Mesenchymal stem cell (in vitro differentiated cells and primary cell): Measurements from ENCODE around the gene MBP.
A peak's percentile ranks its signal among the peaks of the same experiment; 100 is the strongest.

Source experiments
- DNase-seq: peaks from one replicate; pipeline ENCODE4 v3.0.0-alpha.2; 2013
- H2AFZ ChIP-seq: one replicate; pipeline ENCODE4 v1.6.1; 2013; ENCODE audit warnings: low read depth, mild to moderate bottlenecking, control low read depth, inconsistent platforms, low read length, moderate library complexity
- H2AK5ac ChIP-seq: 2 replicates; pipeline ENCODE4 v1.6.1; 2013; ENCODE audit warnings: low read length, moderate library complexity, mild to moderate bottlenecking, inconsistent platforms; ENCODE audit not compliant: severe bottlenecking
- H2BK120ac ChIP-seq: one replicate; pipeline ENCODE4 v1.6.1; 2013; ENCODE audit warnings: low read depth, mild to moderate bottlenecking, inconsistent platforms, low read length, moderate library complexity
- H2BK12ac ChIP-seq, 2 experiments: one replicate each; pipeline ENCODE4 v1.6.1; 2013; ENCODE audit warnings: inconsistent platforms in 2 of 2, low read length in 2 of 2, mild to moderate bottlenecking in 2 of 2, moderate library complexity in 2 of 2, control low read depth in 1 of 2
- H2BK15ac ChIP-seq: one replicate; pipeline ENCODE4 v1.6.1; 2013; ENCODE audit warnings: mild to moderate bottlenecking, low read depth, inconsistent platforms; ENCODE audit not compliant: poor library complexity, severe bottlenecking
- H2BK5ac ChIP-seq: 2 replicates; pipeline ENCODE4 v1.6.1; 2013; ENCODE audit warnings: low read depth, mild to moderate bottlenecking, low read length, control low read depth, inconsistent platforms; ENCODE audit not compliant: poor library complexity, severe bottlenecking
- H3K14ac ChIP-seq, 2 experiments: one replicate each; pipeline ENCODE4 v1.6.1; 2013; ENCODE audit warnings: inconsistent platforms in 2 of 2, low read length in 2 of 2, control low read depth in 1 of 2, mild to moderate bottlenecking in 1 of 2, moderate library complexity in 1 of 2
- H3K18ac ChIP-seq, 2 experiments: one replicate each; pipeline ENCODE4 v1.6.1; 2013; ENCODE audit warnings: inconsistent platforms in 2 of 2, low read length in 2 of 2, control low read depth in 1 of 2, low read depth in 1 of 2, mild to moderate bottlenecking in 1 of 2
- H3K23ac ChIP-seq, 2 experiments: one replicate each; pipeline ENCODE4 v1.6.1; 2013; ENCODE audit warnings: inconsistent platforms in 2 of 2, low read length in 2 of 2, mild to moderate bottlenecking in 2 of 2, moderate library complexity in 2 of 2, control low read depth in 1 of 2
- H3K27ac ChIP-seq: 2 replicates; pipeline ENCODE4 v1.5.1; 2013; ENCODE audit warnings: mild to moderate bottlenecking, moderate library complexity, low read length, control low read depth, inconsistent platforms; ENCODE audit not compliant: poor library complexity, severe bottlenecking
- H3K27me3 ChIP-seq, 2 experiments: 2 replicates each; pipeline versions ENCODE4 v1.6.1 to v1.7.0; 2013; ENCODE audit warnings: low read length in 2 of 2, mild to moderate bottlenecking in 2 of 2, moderate library complexity in 2 of 2, control low read depth in 1 of 2, inconsistent platforms in 1 of 2; ENCODE audit not compliant: control insufficient read depth in 1 of 2, insufficient read depth in 1 of 2
- H3K36me3 ChIP-seq, 2 experiments: 2 replicates each; pipeline versions ENCODE4 v1.6.1 to v1.7.0; 2013; ENCODE audit warnings: low read length in 2 of 2, control low read depth in 1 of 2, inconsistent platforms in 1 of 2, low read depth in 1 of 2, mild to moderate bottlenecking in 1 of 2; ENCODE audit not compliant: insufficient read depth in 2 of 2, control insufficient read depth in 1 of 2
- H3K4ac ChIP-seq, 2 experiments: one replicate each; pipeline ENCODE4 v1.6.1; 2013; ENCODE audit warnings: inconsistent platforms in 2 of 2, low read length in 2 of 2, mild to moderate bottlenecking in 2 of 2, moderate library complexity in 2 of 2, control low read depth in 1 of 2, low read depth in 1 of 2
- H3K4me1 ChIP-seq: 2 replicates; pipeline ENCODE4 v1.6.1; 2013; ENCODE audit warnings: low read depth, low read length, control low read depth; ENCODE audit not compliant: control insufficient read depth, insufficient read depth
- H3K4me2 ChIP-seq: 2 replicates; pipeline ENCODE4 v1.6.1; 2013; ENCODE audit warnings: low read length, mild to moderate bottlenecking, inconsistent platforms; ENCODE audit not compliant: poor library complexity, severe bottlenecking
- H3K4me3 ChIP-seq, 2 experiments: 2 replicates each; pipeline versions ENCODE4 v1.5.1 to v1.7.0; 2013; ENCODE audit warnings: low read length in 2 of 2, mild to moderate bottlenecking in 2 of 2, control low read depth in 1 of 2, low read depth in 1 of 2; ENCODE audit not compliant: insufficient read depth in 1 of 2
- H3K79me1 ChIP-seq: replicated peaks from 2 replicates; pipeline ENCODE4 v1.6.1; 2013; ENCODE audit warnings: mild to moderate bottlenecking, control low read depth, low read length, inconsistent platforms; ENCODE audit not compliant: poor library complexity, severe bottlenecking
- H3K9ac ChIP-seq: 2 replicates; pipeline ENCODE4 v1.7.0; 2013; ENCODE audit warnings: mild to moderate bottlenecking, low read length, moderate library complexity
- H3K9me3 ChIP-seq: 2 replicates; pipeline ENCODE4 v1.7.0; 2013; ENCODE audit warnings: mild to moderate bottlenecking, low read length; ENCODE audit not compliant: control insufficient read depth
- H4K8ac ChIP-seq: one replicate; pipeline ENCODE4 v1.6.1; 2013; ENCODE audit warnings: inconsistent platforms, mild to moderate bottlenecking, low read length, moderate library complexity
- H4K91ac ChIP-seq: one replicate; pipeline ENCODE4 v1.6.1; 2013; ENCODE audit warnings: mild to moderate bottlenecking, low read length, inconsistent platforms
- WGBS: methylation state at CpG from one replicate; pipeline ENCODE4 v1.1.7; 2013; ENCODE audit warnings: mixed read lengths; 5-methylcytosine and 5-hydroxymethylcytosine counted together

The MBP gene

DNA sequence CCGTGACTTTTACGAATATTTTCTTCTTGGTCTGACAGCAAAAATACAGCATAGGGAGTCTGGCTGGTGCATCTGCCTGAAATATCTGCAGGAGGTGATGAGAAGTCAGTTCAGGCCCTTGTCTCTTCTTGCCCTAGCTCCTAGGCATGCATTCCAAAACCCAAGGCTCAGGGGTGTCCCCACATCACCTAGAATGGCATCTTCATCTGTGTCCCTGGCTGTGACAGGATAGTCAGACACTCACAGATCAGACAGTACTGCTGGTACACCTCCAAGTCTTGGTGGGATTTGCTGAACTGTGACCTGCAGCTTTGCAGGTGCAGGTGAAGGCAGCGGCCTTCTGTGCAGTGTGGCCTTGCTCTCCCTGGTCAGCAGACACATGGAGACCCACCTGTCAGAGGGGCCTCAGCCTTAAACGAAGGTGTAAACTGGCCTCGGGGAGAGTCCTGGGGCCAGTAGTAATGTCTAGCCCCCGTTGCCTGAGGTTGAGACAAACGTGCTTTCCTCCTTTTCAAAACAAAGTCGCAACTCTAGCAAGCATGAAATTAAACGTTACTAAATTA, 42.8 kb downstream of the MBP start:
- H2BK5ac ChIP-seq: no peak overlapping the region
- H3K4me3 ChIP-seq: no peak overlapping the region
- H3K4me2 ChIP-seq: no peak overlapping the region
- H2BK120ac ChIP-seq: no peak overlapping the region
- peaks cover 3 to 15% of the 10 kb centered on the region in 2 experiments for H3K36me3 ChIP-seq
- H3K23ac ChIP-seq: no peak overlapping the region
- peak overlapping the region; percentile 3 to 12 for H2BK12ac ChIP-seq
- H2AK5ac ChIP-seq: peak overlapping the region; percentile 71
- DNase-seq: no peak
- peaks cover 38% of the 10 kb centered on the region for H3K4me1 ChIP-seq
- 90% methylated on average over 9 of the region's 9 CpGs for WGBS
- no peak overlapping the region for H2AFZ ChIP-seq
- peak overlapping the region; percentile 34 for H4K91ac ChIP-seq
- H3K14ac ChIP-seq: no peak overlapping the region
- H3K79me1 ChIP-seq: peaks cover 23% of the 10 kb centered on the region
- H3K4ac ChIP-seq: no peak overlapping the region
- H3K27ac ChIP-seq: no peak overlapping the region
- no peak overlapping the region for H2BK15ac ChIP-seq
- no peaks in the 10 kb centered on the region for H3K9me3 ChIP-seq
- H3K9ac ChIP-seq: no peak overlapping the region
- no peak overlapping the region for H4K8ac ChIP-seq
- H3K18ac ChIP-seq: no peak overlapping the region
- no peaks in the 10 kb centered on the region for H3K27me3 ChIP-seq

- Histone ChIP-seq H3K79me1 (peaks cover 19% of the 10 kb centered on the region), H3K4ac (peak overlapping the region in 1 of 2 experiments; percentile 47), H2AK5ac (peak overlapping the region; percentile 33), H3K4me3 (no peak overlapping the region), H4K8ac (no peak overlapping the region), H2BK5ac (no peak overlapping the region), H4K91ac (peak overlapping the region; percentile 40), H3K27me3 (no peaks in the 10 kb centered on the region), H2BK12ac (peak overlapping the region in 1 of 2 experiments; percentile 48), H3K36me3 (peaks cover 3 to 9% of the 10 kb centered on the region in 2 experiments), H3K27ac (peak overlapping the region; percentile 11), H2BK120ac (no peak overlapping the region), H3K9me3 (no peaks in the 10 kb centered on the region), H3K9ac (no peak overlapping the region), H2AFZ (no peak overlapping the region), H3K23ac (no peak overlapping the region), H3K4me1 (peaks cover 41% of the 10 kb centered on the region), H3K14ac (peak overlapping the region in 1 of 2 experiments; percentile 41), H3K4me2 (no peak overlapping the region), H2BK15ac (no peak overlapping the region), H3K18ac (no peak overlapping the region)
- WGBS: 68% methylated on average over 13 of the region's 14 CpGs
- no peak for DNase-seq
Observed at GRCh38 chr18:77088963-77089722, 43.4 kb downstream of the MBP start.

- Histone ChIP-seq H4K91ac (peak overlapping the region; percentile 54), H2AFZ (no peak overlapping the region), H3K27me3 (no peaks in the 10 kb centered on the region), H4K8ac (peak overlapping the region; percentile 57), H2BK120ac (peak overlapping the region; percentile 71), H3K4ac (peak overlapping the region in 1 of 2 experiments; percentile 27), H3K36me3 (peaks cover 3 to 8% of the 10 kb centered on the region in 2 experiments), H2BK15ac (peak overlapping the region; percentile 52), H2BK12ac (peak overlapping the region; percentile 30 to 68), H2BK5ac (no peak overlapping the region), H3K18ac (peak overlapping the region; percentile 61), H2AK5ac (peak overlapping the region; percentile 79), H3K4me2 (peak overlapping the region; percentile 90), H3K23ac (no peak overlapping the region), H3K79me1 (peaks cover 19% of the 10 kb centered on the region), H3K9me3 (no peaks in the 10 kb centered on the region), H3K4me1 (peaks cover 41% of the 10 kb centered on the region), H3K27ac (no peak overlapping the region), H3K14ac (no peak overlapping the region), H3K9ac (peak overlapping the region; percentile 86), H3K4me3 (peak overlapping the region; percentile 53 to 79)
- 36% methylated on average over 49 of the region's 55 CpGs for WGBS
- DNase-seq: peak; percentile 65
Observed at GRCh38 chr18:77087393-77088141, 45.0 kb downstream of the MBP start.
